Parathyroid adenoma (tissue), 2 donors: Measurements from ENCODE around the gene PRG3.

Experiments
- H2AFZ ChIP-seq: fragments of 300-600 bp; sonication (generic); one replicate; pipeline ENCODE4 v1.7.0; 2017; ENCODE audit warnings: antibody characterized with exemption, mild to moderate bottlenecking
- H3K27ac ChIP-seq: fragments of 300-600 bp; sonication (generic); one replicate; pipeline ENCODE4 v1.7.0; 2017
- H3K27me3 ChIP-seq: fragments of 300-600 bp; sonication (generic); one replicate; pipeline ENCODE4 v1.7.0; 2017; ENCODE audit warnings: low read length; ENCODE audit not compliant: control insufficient read depth, insufficient read depth
- H3K36me3 ChIP-seq: fragments of 300-600 bp; sonication (generic); one replicate; pipeline ENCODE4 v1.7.0; 2017; ENCODE audit warnings: low read length; ENCODE audit not compliant: control insufficient read depth, insufficient read depth
- H3K4me1 ChIP-seq: fragments of 300-600 bp; sonication (generic); one replicate; pipeline ENCODE4 v1.7.0; 2017; ENCODE audit warnings: control low read depth
- H3K4me2 ChIP-seq: fragments of 300-600 bp; sonication (generic); one replicate; pipeline ENCODE4 v1.7.0; 2017; ENCODE audit warnings: low read length
- H3K4me3 ChIP-seq: fragments of 300-600 bp; sonication (generic); one replicate; pipeline ENCODE4 v1.7.0; 2017; ENCODE audit warnings: low read depth, low read length
- H3K79me2 ChIP-seq: fragments of 300-600 bp; sonication (generic); one replicate; pipeline ENCODE4 v1.7.0; 2017; ENCODE audit warnings: control low read depth
- H3K9ac ChIP-seq: fragments of 300-600 bp; sonication (generic); one replicate; pipeline ENCODE4 v1.7.0; 2017; ENCODE audit warnings: mild to moderate bottlenecking
- H3K9me3 ChIP-seq: fragments of 300-600 bp; sonication (generic); one replicate; pipeline ENCODE4 v1.7.0; 2017; ENCODE audit warnings: low read length; ENCODE audit not compliant: control insufficient read depth
- TF ChIP-seq, protein P1 (sequence below): fragments of 300-600 bp; sonication (generic); IDR thresholded peaks from one replicate; pipeline ENCODE4 v1.7.0; 2017; ENCODE audit warnings: antibody characterized with exemption, mild to moderate bottlenecking
- donor health status: primary hyperparathyroidism.

PRG3 gene

DNA sequence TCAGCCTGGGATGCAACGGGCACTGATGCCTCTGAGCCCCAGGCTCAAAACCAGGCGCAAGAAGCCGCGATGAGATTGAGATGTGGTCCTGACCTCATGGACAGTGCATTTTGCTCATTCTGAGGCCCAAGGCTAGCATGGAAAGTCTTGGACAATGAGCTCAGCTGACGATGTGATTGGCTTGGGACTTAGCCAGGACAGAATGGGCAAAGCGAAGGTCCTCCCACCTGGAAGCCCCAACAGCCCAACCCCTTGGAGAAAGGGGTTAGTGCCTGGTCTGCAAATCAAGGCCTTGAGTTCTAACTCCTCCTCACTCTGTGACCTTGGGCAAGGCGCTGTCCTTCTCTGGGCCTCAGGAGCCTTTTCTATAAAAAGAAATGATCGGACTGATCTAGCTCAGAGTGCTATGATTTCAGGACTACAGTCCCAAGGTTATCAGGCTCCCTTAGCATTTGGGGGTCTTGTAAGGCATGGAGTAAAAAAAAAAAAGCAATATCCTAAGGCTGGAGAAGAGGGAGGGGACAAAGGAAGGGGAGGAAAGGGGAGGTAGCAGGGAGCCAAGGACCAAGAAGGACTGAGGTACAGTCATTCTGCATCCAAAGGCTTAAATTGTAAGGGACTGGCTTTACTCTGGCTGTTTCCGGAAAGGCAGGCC is 43.3 kb upstream of the PRG3 start:
- Histone ChIP-seq H3K4me2 (no peak overlapping the region), H3K27me3 (no peaks in the 10 kb centered on the region), H2AFZ (no peak overlapping the region), H3K4me1 (no peaks in the 10 kb centered on the region), H3K36me3 (no peaks in the 10 kb centered on the region), H3K9me3 (no peaks in the 10 kb centered on the region), H3K27ac (peak overlapping the region; percentile 47), H3K9ac (no peak overlapping the region), H3K79me2 (no peaks in the 10 kb centered on the region), H3K4me3 (no peak overlapping the region)
- TF ChIP-seq, protein P1, sequence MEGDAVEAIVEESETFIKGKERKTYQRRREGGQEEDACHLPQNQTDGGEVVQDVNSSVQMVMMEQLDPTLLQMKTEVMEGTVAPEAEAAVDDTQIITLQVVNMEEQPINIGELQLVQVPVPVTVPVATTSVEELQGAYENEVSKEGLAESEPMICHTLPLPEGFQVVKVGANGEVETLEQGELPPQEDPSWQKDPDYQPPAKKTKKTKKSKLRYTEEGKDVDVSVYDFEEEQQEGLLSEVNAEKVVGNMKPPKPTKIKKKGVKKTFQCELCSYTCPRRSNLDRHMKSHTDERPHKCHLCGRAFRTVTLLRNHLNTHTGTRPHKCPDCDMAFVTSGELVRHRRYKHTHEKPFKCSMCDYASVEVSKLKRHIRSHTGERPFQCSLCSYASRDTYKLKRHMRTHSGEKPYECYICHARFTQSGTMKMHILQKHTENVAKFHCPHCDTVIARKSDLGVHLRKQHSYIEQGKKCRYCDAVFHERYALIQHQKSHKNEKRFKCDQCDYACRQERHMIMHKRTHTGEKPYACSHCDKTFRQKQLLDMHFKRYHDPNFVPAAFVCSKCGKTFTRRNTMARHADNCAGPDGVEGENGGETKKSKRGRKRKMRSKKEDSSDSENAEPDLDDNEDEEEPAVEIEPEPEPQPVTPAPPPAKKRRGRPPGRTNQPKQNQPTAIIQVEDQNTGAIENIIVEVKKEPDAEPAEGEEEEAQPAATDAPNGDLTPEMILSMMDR: no peak

DNA sequence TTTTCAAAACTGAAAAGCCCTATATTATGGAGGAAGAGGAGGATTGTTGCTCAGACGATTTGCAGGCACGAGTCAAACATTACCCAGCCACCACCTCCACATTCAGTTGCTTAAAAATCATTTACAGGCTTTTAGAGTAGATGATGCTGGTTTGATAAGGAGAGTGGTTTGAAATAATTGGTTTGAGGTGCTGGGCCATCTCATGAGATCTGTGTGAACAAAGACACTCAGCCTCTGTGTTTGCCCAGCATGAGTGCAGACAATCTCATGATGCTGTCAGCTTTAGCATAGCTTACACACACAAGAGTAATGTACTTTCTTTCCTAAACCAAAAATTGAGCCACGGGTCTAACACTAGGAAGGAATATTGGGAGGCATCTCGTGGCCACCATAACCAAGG is 41.7 kb upstream of the PRG3 start:
- TF ChIP-seq, protein P1: no peak
- no peaks in the 10 kb centered on the region for H3K4me1 ChIP-seq
- H3K9me3 ChIP-seq: no peaks in the 10 kb centered on the region
- no peak overlapping the region for H3K4me3 ChIP-seq
- H3K79me2 ChIP-seq: no peaks in the 10 kb centered on the region
- no peak overlapping the region for H2AFZ ChIP-seq
- H3K9ac ChIP-seq: no peak overlapping the region
- H3K4me2 ChIP-seq: no peak overlapping the region
- H3K36me3 ChIP-seq: no peaks in the 10 kb centered on the region
- no peak overlapping the region for H3K27ac ChIP-seq
- no peaks in the 10 kb centered on the region for H3K27me3 ChIP-seq

DNA sequence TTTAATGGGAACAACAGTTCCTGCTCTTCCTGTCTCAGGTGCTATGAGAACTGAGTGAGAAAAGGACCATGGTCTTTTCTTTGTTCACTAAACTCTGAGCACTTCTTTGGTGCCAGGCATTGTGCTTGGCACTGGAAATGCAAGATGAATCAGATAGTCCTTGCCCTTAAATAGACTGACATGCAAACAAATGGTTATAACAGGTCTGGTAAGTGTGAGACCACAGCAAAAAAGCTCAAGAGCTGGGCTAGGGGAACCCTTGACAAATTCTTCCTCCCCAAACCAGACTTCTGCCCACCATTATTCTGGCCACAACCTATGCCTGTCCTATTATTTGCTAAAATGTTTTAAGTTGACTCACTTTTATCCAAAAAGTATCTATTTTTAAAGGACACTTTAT is 40.9 kb upstream of the PRG3 start:
- Histone ChIP-seq H3K9me3 (no peaks in the 10 kb centered on the region), H3K4me2 (no peak overlapping the region), H3K9ac (no peak overlapping the region), H2AFZ (no peak overlapping the region), H3K4me3 (no peak overlapping the region), H3K27ac (no peak overlapping the region), H3K27me3 (no peaks in the 10 kb centered on the region), H3K79me2 (no peaks in the 10 kb centered on the region), H3K4me1 (no peaks in the 10 kb centered on the region), H3K36me3 (no peaks in the 10 kb centered on the region)
- TF ChIP-seq, protein P1: no peak

DNA sequence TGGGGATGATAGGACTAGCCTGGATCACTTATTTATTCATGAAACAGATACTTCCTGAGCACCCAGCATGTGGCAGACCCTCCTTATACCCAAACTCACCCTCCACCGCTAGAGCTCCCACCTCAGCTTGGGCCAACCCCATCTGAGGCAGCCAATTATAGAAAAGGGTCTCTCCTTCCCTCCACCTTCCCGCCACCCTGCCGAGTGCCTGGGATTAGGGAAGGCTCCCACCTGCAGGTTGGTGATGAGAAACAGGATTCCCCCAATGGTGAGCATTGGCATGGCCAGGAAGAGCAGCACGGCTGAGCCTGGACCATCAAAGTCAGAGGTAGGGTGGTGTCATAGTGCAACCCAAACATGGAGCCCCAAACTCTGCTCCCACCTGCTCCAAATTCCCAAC is 40.1 kb upstream of the PRG3 start:
- Histone ChIP-seq H3K79me2 (no peaks in the 10 kb centered on the region), H3K36me3 (no peaks in the 10 kb centered on the region), H2AFZ (no peak overlapping the region), H3K27ac (no peak overlapping the region), H3K27me3 (no peaks in the 10 kb centered on the region), H3K4me3 (no peak overlapping the region), H3K4me1 (no peaks in the 10 kb centered on the region), H3K9me3 (no peaks in the 10 kb centered on the region), H3K4me2 (no peak overlapping the region), H3K9ac (no peak overlapping the region)
- TF ChIP-seq, protein P1: no peak

DNA sequence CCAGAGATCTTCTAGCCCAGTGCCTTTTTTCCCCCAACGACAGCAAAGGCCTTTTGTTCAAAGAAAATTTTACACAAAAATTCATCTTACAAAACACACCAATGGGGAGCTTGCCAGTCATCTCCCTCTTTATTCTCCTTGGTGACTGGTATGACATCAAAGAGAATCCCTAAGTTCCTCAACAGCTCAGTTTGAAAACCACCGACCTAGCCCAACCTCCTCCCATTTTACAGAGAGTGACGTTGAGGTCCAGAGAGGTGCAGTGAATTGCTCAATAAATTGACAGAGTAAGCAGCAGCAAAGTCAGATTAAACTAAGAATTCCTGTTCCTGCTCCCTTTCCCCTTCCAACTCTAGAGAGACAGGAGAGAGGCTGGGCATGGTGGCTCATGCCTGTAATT is 38.2 kb upstream of the PRG3 start:
- H3K9me3 ChIP-seq: no peaks in the 10 kb centered on the region
- no peaks in the 10 kb centered on the region for H3K36me3 ChIP-seq
- TF ChIP-seq, protein P1: no peak
- H3K4me2 ChIP-seq: no peak overlapping the region
- H3K27ac ChIP-seq: no peak overlapping the region
- no peaks in the 10 kb centered on the region for H3K4me1 ChIP-seq
- no peaks in the 10 kb centered on the region for H3K27me3 ChIP-seq
- H3K4me3 ChIP-seq: no peak overlapping the region
- no peak overlapping the region for H3K9ac ChIP-seq
- H2AFZ ChIP-seq: no peak overlapping the region
- no peaks in the 10 kb centered on the region for H3K79me2 ChIP-seq
